GM12874 (cell line): Measurements from ENCODE around the gene ZNF679.

Experiments used
- CTCF ChIP-seq: IDR thresholded peaks from 2 replicates; pipeline ENCODE4 v1.5.1; 2011; ENCODE audit warnings: low read depth, mild to moderate bottlenecking, control low read depth, low read length, moderate library complexity; ENCODE audit not compliant: insufficient read depth

Gene ZNF679

GRCh38 chr7:64314566-64314965 lies 86.3 kb downstream of the ZNF679 start:
- TF ChIP-seq CTCF: no peak
